Spinal cord (tissue), 10 donors: ENCODE results near the gene VDAC1. TPM values are rescaled to one million over a fixed set of nuclear protein-coding genes. Genes with fewer than 3 reads are reported as not detected.

Source experiments
- DNase-seq, 6 donors: peaks; one replicate each; pipeline versions ENCODE4 v3.0.0 to v3.0.0-alpha.2; 2013 to 2015; ENCODE audit warnings: low spot score in 6 of 6, low read depth in 4 of 6
- H3K27ac ChIP-seq: one replicate; pipeline ENCODE4 v1.5.1; 2013; ENCODE audit warnings: low read depth, low read length, control low read depth
- H3K27me3 ChIP-seq: one replicate; pipeline ENCODE4 v1.6.1; 2013; ENCODE audit warnings: low read length; ENCODE audit not compliant: control insufficient read depth, insufficient read depth
- H3K36me3 ChIP-seq: one replicate; pipeline ENCODE4 v1.6.1; 2013; ENCODE audit warnings: low read length; ENCODE audit not compliant: control insufficient read depth, insufficient read depth
- H3K4me1 ChIP-seq: one replicate; pipeline ENCODE4 v1.6.1; 2013; ENCODE audit warnings: low read length; ENCODE audit not compliant: control insufficient read depth, insufficient read depth
- H3K4me3 ChIP-seq: one replicate; pipeline ENCODE4 v1.5.1; 2013; ENCODE audit warnings: low read depth, low read length, control low read depth
- H3K9me3 ChIP-seq: one replicate; pipeline ENCODE4 v1.6.1; 2013; ENCODE audit warnings: low read length; ENCODE audit not compliant: control insufficient read depth, insufficient read depth
- WGBS: methylation state at CpG from one replicate; pipeline ENCODE4 v1.1.5; 2013; ENCODE audit warnings: missing lambda C conversion rate; ENCODE audit not compliant: insufficient coverage; 5-methylcytosine and 5-hydroxymethylcytosine counted together
- polyA plus RNA-seq, 2 donors: library from polyadenylated mRNA; unstranded; fragments of 120-200 nt; gene quantifications; one replicate each; pipeline ENCODE4 v1.2.1, GENCODE V29; 2013; ENCODE audit not compliant: insufficient read length in 2 of 2
- total RNA-seq, 2 donors: library from RNA; depleted of rRNA in 1 of 2; stranded (reverse); fragments of 120-200 nt in 1 of 2; fragments of >200 nt in 1 of 2; gene quantifications; one replicate each; pipeline versions ENCODE4 v1.2.3 to v1.2.4, GENCODE V29; 2013 to 2014
- donor health status: healthy.

VDAC1 gene
- total and polyA plus RNA-seq, 4 donors: 180 to 230 (median 218) TPM

DNA sequence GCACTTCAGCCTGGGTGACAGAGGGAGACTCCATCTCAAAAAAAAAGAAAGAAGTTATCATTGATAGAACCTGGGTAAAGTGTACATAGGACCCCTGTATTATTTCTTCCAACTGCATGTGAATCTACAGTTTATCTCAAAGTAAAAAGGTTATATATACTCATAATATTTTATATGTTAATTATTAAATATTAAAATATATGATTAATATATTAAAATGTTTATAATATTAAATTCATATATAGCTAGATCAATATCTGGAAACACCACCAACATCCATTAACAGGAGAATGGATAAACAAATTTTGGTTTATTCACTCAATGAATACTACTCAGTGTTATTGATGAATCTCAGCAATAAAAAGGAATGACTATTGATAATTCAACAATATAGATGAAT is 56.1 kb downstream of the VDAC1 start:
- Histone ChIP-seq H3K36me3 (peaks cover 2% of the 10 kb centered on the region), H3K9me3 (no peaks in the 10 kb centered on the region), H3K27ac (no peak overlapping the region), H3K4me3 (no peak overlapping the region), H3K4me1 (peaks cover 8% of the 10 kb centered on the region), H3K27me3 (no peaks in the 10 kb centered on the region)
- no peak for DNase-seq

DNA sequence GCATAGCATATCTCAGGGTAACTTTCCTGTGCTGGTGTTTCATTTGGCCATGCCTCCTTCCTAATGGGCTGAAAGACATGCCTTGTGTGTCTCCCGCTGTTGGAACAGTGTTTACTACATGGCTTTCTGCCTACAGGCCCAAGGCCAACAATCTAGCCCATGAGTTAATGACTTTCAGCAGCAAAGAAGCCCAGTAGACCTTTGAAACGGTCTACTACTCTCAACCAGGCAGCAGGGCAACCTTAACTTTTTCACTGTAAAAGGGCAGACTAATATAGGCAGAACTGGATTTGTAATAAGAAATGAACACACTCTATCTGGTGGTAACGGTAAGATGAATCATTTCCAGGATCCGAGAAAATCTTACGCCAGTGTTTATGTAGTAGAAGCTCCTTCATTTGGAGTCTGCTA is 57.3 kb downstream of the VDAC1 start:
- Histone ChIP-seq H3K27me3 (no peaks in the 10 kb centered on the region), H3K36me3 (no peaks in the 10 kb centered on the region), H3K4me1 (peaks cover 13% of the 10 kb centered on the region), H3K9me3 (no peaks in the 10 kb centered on the region), H3K4me3 (no peak overlapping the region), H3K27ac (peak overlapping the region; percentile 12)
- WGBS: 68% methylated on average over 4 of the region's 5 CpGs
- DNase-seq: peak in 1 of 6 donors; percentile 75

DNA sequence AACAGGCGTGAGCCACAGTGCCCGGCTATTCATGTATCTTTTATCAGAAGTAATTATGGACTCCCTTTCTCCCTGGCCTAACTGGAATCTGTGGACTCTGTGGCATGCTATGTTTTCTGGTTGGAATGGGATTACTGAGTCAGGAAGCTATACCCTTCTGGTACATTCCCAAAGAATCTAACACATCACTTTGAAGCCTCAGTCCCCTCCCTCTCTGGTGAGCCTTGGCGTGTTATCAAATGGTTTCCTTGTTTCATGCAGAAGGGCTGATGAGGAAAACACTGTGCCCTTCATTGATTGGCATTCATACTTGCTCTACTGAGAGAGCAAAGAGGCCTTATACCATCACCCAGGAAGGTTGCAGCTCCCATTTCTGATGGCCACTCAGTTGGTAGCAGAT is 59.2 kb downstream of the VDAC1 start:
- H3K4me1 ChIP-seq: peaks cover 13% of the 10 kb centered on the region
- peak in 1 of 6 donors; percentile 52 for DNase-seq
- no peaks in the 10 kb centered on the region for H3K9me3 ChIP-seq
- peak overlapping the region; percentile 17 for H3K27ac ChIP-seq
- H3K27me3 ChIP-seq: no peaks in the 10 kb centered on the region
- H3K4me3 ChIP-seq: no peak overlapping the region
- H3K36me3 ChIP-seq: no peaks in the 10 kb centered on the region
- 90% methylated on average over 2 of the region's 3 CpGs for WGBS

DNA sequence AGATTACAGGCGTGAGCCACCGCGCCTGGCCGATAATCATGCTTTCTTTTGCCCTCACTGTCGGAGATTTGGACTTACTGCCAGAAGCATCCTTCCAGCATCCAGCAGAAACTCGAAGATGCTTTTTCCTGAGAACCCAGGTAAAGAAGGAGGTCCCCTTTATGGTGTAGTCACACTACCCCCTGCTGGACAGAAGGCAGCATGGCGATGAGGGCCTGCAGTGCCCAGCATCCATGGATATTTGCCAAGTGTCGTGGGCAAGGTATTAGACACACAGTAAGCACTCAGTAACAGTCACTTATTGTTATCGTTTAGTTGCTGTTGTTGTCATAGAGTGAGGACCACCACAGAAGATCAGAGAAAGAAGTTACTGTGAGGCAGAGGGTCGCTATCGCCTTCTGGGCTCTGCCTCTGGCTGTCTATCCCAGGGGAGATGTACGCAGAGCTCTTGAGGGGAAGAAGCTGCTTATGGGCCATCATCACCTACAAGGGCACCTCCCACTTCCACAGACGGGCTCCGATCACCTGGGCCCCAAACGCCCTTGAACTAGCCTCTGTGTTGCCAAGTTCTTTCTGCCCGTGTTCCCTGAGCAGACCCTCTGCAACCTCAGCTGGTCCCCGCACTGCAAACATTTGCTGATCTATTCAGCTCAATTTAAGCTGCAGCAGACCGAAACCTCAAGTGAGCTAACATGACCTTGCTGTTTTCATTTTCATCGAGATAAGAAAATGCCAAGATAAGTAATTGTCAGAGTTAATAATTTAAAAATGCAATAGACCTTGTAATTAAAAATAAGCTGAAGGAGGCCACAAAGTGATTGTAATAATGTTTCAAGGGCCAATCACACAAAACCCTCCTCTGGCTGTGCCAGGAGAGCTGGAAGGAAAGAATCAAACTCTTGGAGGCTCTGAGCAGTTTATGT is 60.3 kb downstream of the VDAC1 start:
- Histone ChIP-seq H3K9me3 (no peaks in the 10 kb centered on the region), H3K4me1 (peaks cover 13% of the 10 kb centered on the region), H3K36me3 (no peaks in the 10 kb centered on the region), H3K4me3 (no peak overlapping the region), H3K27ac (peak overlapping the region; percentile 35), H3K27me3 (no peaks in the 10 kb centered on the region)
- 58% methylated on average over 12 of the region's 19 CpGs for WGBS
- DNase-seq: peak in 4 of 6 donors; percentile 40 to 92 (median 76)

DNA sequence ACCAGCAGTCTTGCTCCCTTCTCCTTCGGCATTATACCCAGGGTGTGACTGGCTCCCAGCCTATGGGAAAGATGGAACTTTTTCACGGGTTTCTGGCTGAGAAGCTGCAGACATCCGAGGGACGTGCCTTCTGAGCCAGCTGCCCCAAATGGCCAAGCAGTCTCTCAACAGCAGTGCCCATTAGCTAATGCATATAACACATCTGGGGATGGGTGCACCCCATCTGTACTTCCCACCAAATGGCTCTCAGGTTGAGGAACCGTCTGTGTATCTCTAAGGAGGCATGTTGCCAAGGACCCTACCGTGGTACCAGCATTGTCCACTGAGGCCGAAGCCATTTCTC is 61.3 kb downstream of the VDAC1 start:
- H3K4me1 ChIP-seq: peaks cover 13% of the 10 kb centered on the region
- WGBS: 69% methylated on average over 3 of the region's 7 CpGs
- DNase-seq: no peak
- H3K27me3 ChIP-seq: no peaks in the 10 kb centered on the region
- H3K4me3 ChIP-seq: no peak overlapping the region
- H3K9me3 ChIP-seq: no peaks in the 10 kb centered on the region
- H3K36me3 ChIP-seq: no peaks in the 10 kb centered on the region
- no peak overlapping the region for H3K27ac ChIP-seq

DNA sequence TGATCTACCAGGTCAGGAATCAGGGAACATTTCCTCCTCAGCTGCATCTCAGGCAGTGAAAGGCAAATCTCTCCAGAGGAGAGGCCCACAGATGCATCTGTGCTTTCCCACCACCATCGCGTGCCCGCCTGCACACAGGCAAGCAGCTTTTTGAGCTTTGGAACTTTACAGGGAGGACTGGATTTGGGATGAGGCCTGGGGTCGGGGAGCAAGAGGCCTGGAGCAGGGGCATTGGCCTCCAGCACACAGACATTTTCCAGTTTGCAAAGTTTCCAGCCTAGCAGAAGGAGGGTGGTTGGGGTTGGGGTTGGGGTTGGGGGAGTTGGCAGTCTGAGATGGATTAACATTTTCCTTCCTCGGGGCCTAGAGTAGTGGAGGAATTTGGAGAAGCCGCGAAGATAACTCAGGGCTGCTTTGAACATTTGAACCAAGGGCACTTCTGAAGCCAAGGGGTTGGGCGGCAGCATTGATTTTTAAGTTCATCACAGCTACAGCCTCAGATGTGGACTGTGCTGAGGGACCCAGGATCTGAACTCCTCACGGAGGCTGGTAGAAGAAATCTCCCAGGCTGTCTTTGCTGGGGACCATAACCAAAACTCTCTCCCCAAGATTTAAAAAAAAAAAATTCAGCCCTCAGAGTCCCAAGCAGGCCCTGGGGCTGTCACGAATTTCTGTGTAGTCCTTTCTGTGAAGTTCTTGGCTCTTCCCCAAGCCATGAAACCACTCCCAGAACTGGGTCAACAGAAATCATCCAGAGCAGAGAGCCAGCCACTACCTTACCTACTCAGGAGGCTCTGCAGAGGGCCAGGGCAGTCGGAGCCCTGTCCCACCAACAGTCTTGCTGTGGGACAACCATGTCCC is 61.9 kb downstream of the VDAC1 start:
- no peaks in the 10 kb centered on the region for H3K9me3 ChIP-seq
- 78% methylated on average over 6 of the region's 11 CpGs for WGBS
- no peaks in the 10 kb centered on the region for H3K36me3 ChIP-seq
- no peaks in the 10 kb centered on the region for H3K27me3 ChIP-seq
- no peak overlapping the region for H3K27ac ChIP-seq
- H3K4me1 ChIP-seq: peaks cover 13% of the 10 kb centered on the region
- no peak for DNase-seq
- H3K4me3 ChIP-seq: no peak overlapping the region

DNA sequence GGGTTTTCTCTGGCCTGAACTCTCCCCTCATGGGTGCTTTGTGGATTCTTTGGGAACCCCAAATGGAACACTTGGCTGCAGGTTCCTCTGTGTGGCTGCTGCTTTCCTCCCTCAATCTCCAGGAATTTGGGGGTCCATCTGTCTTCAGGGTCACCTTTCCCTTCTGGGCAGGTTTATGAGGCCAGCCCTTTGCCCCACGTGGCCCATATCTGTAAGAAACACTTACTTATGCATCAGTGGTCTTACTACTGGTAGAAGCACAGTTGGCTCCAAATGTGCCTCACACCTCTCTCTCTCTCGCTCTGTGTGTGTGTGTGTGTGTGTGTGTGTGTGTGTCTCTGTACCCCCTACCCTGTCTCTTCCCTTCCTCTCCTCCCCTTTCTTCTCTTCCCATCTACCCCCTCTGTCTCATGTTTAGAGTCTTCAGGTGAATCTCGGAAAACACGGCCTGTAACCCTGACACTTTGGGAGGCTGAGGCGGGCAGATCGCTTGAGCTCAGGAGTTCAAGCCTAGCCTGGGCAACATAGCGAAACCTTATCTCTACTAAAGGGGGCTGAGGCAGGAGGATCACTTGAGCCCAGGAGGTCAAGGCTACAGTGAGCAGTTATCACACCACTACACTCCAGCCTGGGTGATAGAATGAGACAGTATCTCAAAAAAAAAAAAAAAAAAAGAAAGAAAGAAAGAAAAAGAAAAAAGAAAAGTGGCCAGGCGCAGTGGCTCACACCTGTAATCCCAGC is 63.1 kb downstream of the VDAC1 start:
- WGBS: 96% methylated on average over 4 of the region's 8 CpGs
- Histone ChIP-seq H3K4me3 (no peak overlapping the region), H3K36me3 (no peaks in the 10 kb centered on the region)

DNA sequence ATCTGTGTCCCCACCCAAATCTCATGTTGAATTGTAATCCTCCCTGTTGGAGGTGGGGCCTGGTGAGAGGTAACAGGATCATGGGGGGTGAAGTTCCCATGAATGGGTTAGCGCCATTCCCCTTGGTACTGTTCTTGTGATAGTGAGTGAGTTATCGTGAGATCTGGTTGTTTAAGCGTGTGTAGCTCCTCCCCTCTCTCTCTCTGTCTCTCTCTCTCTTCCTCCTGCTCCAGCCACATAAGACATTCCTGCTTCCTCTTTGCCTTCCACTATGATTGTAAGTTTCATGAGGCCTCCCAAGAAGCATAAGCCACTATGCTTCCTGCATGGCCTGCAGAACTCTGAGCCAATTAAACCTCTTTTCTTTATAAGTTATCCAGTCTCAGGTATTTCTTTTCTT is 65.1 kb downstream of the VDAC1 start:
- no peak for DNase-seq
- WGBS: no CpG with 5 or more reads among the region's 3 CpGs

More for the DNA sequence above, 63.1 kb downstream of the VDAC1 start:
- DNase-seq: no peak
- H3K27me3 ChIP-seq: no peaks in the 10 kb centered on the region
- no peaks in the 10 kb centered on the region for H3K9me3 ChIP-seq
- H3K4me1 ChIP-seq: peaks cover 13% of the 10 kb centered on the region
- H3K27ac ChIP-seq: no peak overlapping the region

DNA sequence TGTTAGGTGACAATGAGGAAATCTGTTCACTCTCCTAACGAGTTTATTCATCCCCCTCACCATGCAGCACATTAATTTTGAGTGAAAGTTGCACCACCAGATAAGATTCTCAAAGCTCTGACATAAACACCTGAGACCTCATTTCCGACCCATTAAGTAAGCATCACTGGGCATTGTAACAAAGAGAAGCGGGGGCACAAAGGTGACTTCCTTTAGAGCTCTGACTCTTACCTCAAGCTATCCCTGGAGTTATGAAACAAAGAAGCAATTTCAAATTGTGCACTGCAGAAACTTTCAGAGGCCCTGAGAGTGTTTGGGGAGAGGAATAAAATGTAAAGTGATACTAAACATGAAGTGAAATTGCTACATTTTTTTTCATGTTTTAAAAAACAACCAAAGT is 65.8 kb downstream of the VDAC1 start:
- no peak for DNase-seq
- no peaks in the 10 kb centered on the region for H3K9me3 ChIP-seq
- no peaks in the 10 kb centered on the region for H3K27me3 ChIP-seq
- H3K4me3 ChIP-seq: no peak overlapping the region
- no peaks in the 10 kb centered on the region for H3K36me3 ChIP-seq
- WGBS: 33% methylated on average over 1 of the region's 3 CpGs
- H3K27ac ChIP-seq: no peak overlapping the region
- H3K4me1 ChIP-seq: peaks cover 17% of the 10 kb centered on the region

More for the DNA sequence above, 65.1 kb downstream of the VDAC1 start:
- H3K36me3 ChIP-seq: no peaks in the 10 kb centered on the region
- no peak overlapping the region for H3K27ac ChIP-seq
- no peaks in the 10 kb centered on the region for H3K27me3 ChIP-seq
- peaks cover 20% of the 10 kb centered on the region for H3K4me1 ChIP-seq
- no peak overlapping the region for H3K4me3 ChIP-seq
- no peaks in the 10 kb centered on the region for H3K9me3 ChIP-seq
